22Rv1 (cell line): Measurements from ENCODE around the gene NXT1.
"Not testable (repeated sequence)": the region's sequence is repeated elsewhere in the genome, so short reads cannot be mapped to it uniquely, and the experiment has no call there.

ENCODE experiments used
- H3K27ac ChIP-seq: fragments of 450-650 bp; 2 replicates; pipeline ENCODE4 v1.5.1; 2017
- ZFX ChIP-seq: fragments of 450-650 bp; IDR thresholded peaks from 2 replicates; pipeline ENCODE4 v1.6.1; 2017; ENCODE audit warnings: antibody characterized with exemption, borderline replicate concordance
- TF ChIP-seq, protein P1 (sequence below): fragments of 450-650 bp; IDR thresholded peaks from 2 replicates; pipeline ENCODE4 v1.5.1; 2017; ENCODE audit warnings: mild to moderate bottlenecking

Gene NXT1

DNA sequence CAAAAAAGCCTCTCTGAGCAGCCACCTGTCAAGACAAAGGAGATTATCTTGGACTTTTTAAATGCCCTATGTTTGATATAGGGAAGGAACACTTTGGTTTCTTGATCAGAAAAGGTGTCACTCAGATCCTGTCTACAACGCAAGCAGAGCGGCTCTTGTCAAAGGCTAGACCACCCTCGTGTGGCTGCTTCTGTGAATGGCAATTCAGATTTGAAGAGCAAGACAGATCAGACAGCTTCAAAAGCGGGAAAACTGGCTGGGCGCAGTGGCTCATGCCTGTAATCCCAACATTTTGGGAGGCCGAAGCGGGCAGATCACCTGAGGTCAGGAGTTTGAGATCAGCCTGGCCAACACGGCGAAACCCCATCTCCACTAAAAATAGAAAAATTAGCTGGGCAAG is 10.1 kb upstream of the NXT1 start:
- no peak for TF ChIP-seq ZFX
- TF ChIP-seq, protein P1, sequence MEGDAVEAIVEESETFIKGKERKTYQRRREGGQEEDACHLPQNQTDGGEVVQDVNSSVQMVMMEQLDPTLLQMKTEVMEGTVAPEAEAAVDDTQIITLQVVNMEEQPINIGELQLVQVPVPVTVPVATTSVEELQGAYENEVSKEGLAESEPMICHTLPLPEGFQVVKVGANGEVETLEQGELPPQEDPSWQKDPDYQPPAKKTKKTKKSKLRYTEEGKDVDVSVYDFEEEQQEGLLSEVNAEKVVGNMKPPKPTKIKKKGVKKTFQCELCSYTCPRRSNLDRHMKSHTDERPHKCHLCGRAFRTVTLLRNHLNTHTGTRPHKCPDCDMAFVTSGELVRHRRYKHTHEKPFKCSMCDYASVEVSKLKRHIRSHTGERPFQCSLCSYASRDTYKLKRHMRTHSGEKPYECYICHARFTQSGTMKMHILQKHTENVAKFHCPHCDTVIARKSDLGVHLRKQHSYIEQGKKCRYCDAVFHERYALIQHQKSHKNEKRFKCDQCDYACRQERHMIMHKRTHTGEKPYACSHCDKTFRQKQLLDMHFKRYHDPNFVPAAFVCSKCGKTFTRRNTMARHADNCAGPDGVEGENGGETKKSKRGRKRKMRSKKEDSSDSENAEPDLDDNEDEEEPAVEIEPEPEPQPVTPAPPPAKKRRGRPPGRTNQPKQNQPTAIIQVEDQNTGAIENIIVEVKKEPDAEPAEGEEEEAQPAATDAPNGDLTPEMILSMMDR: peak; percentile 65
- H3K27ac ChIP-seq: no peak overlapping the region

DNA sequence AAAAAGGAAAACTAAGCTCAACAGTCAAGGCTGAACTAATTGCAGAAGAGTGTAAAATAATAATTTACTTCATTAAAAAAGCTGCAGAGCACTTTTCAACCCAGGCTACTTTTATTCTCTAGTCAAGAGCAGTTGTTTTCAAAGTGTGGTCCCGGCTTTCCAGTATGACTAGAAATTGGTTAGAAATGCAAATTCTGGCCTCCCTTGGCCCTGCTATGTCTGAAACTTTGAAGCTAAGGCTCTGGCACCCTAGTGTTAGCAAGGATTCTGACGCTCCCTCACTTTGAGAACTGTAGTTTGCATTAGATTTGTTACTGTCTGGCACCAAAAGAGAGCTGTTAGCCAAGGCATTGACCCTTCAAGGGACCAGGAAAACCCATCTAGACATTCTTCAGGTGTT is 9.5 kb upstream of the NXT1 start:
- TF ChIP-seq ZFX: no peak
- TF ChIP-seq, protein P1: no peak

DNA sequence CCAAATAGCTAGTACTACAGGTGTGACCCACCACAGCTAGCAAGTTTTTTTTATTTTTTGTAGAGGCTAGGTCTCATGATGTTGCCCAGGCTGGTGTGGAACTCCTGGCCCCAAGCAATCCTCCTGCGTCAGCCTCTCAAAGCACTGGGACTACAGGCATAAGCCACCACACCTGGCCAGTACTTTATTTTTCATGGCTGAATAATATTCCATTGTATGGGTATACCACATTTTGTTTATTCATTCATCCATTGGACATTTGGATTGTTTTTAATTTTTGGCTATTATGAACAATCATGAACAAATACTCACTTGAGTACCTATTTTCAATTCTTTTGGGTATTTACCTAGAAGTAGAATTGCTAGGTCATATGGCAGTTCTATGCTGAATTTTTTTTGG is 7.0 kb upstream of the NXT1 start:
- H3K27ac ChIP-seq: no peak overlapping the region
- TF ChIP-seq, protein P1: no peak
- no peak for TF ChIP-seq ZFX

More for the DNA sequence above, 9.5 kb upstream of the NXT1 start:
- no peak overlapping the region for H3K27ac ChIP-seq

DNA sequence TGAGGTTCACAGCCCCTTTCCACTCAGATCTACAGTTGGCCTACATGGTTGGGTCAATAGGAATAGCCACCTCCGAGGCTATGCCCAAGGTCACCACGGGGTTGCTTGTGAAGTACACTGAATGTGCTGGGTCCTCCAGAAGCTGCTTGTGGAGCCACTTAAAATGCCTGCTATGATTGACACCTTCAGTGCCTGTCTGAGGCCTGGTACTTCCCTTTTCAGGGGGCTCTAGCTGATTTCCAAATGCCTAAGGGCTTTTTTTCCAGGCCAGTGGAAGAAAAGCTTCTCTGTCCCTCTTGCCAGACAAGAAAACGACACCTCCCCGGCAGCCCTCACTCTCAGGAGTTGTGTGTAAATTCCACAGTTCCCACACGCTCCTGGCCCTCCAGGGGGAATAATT is 6.3 kb upstream of the NXT1 start:
- TF ChIP-seq, protein P1: no peak
- TF ChIP-seq ZFX: no peak
- H3K27ac ChIP-seq: no peak overlapping the region

DNA sequence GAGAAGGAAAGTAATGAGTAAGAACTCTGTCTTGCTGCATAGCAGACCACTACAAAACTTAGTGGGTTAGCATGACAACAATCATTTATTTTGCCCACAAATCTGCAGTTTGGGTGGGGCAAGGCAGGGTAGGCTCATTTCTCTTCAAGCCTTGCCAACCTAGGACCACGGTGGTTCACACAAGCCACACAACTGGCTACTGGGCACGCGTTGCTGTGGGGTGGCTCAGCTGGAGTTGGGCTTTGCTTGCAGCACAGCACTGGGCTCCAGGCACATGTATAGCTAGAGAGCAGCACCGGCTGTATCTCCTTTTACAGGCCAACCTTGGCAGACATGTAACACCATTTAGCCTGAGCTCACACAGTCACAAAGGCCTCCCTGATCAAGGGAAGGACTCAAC is 4.6 kb upstream of the NXT1 start:
- H3K27ac ChIP-seq: no peak overlapping the region
- TF ChIP-seq ZFX: no peak
- TF ChIP-seq, protein P1: no peak

DNA sequence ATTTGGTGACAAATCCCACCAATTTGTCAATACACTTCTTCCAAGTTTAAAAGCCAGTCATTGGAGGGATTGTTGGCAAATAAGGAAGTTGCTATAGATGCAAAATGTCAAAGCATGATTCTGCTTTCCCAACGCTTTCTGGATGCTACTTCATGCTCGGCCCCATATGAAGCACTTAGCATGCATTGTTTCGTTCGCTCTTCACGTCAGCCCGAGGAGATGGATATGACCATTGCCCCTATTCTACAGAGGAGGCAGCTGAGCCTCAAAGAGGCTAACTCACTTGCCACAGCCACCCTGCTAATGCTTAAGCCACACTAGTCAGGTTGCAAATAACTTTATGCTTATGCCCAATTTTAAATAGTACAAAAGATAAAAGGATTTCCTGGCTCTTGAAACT is 2.8 kb upstream of the NXT1 start:
- TF ChIP-seq ZFX: no peak
- TF ChIP-seq, protein P1: no peak
- no peak overlapping the region for H3K27ac ChIP-seq

DNA sequence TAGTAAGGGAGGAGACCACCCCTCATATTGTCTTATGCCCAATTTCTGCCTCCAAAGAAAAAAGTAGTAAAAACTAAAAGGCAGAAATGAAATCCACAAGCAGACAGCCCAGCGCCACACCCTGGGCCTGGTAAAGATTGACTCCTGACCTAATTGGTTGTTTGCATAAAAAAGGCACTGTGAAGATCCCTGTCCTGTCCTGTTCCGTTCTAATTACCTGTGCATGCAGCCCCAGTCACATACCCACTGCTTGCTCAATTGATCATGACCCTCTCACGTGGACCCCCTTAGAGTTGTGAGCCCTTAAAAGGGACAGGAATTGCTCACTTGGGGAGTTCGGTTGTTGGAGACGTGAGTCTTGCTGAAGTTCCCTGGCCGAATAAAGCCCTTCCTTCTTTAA is 2.1 kb upstream of the NXT1 start:
- H3K27ac ChIP-seq: not testable (repeated sequence)

DNA sequence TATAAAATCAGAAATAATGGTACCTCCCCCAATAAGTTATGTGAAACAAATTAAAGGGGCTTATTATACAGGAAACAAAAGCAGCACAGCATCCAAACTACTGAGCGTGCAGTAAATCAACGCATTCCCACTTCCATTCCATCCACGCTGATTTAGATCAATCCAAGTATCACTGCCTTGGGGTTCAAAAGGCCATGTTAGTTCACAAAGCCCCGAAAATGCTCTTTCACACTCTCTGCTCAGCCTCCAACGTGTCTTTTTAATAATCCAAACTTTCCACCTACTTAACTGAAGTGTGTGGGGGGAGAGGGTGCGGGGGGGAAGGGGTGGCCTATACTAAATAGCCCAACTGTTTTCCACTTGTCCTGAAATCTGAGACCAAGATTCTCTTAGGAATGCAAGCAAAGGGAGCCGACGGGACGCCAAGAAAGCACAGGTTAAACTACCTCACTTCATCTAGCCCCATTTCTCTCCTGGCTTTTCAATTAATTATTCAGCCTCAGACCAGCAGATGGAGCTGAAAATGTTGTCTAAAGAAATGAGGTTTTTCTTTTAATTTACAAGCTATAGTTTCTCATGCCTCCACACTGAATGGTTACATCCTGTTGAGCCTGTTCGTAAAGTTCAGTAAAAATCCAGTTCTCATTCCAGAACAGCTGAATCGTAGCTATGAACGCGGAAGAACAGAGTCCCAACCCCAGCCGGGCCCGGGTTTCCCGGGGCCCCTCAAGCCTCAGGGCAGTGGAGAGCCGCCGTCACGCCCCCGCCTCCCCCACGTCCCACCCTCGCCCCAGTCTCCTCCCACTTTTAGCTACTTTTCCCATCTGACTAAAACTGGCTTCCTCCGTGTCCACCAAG is 1.0 kb upstream of the NXT1 start:
- peak overlapping the region; percentile 90 for H3K27ac ChIP-seq
- TF ChIP-seq, protein P1: peak; percentile 34; the same call in 1 of the 2 replicates
- no peak for TF ChIP-seq ZFX
